ENCODE measurements around the gene SHROOM4.

- no peak for TF ChIP-seq CTCF (IDR thresholded peaks at IDR 0.05)
- no peak for TF ChIP-seq POLR2A (IDR thresholded peaks at IDR 0.05)
Observed at GRCh38 chrX:50643525-50644137, 170.4 kb downstream of the SHROOM4 start.
